ENCODE measurements around the gene MALT1.
A peak's percentile ranks its signal among the peaks of the same experiment; 100 is the strongest.

MALT1 gene

DNA sequence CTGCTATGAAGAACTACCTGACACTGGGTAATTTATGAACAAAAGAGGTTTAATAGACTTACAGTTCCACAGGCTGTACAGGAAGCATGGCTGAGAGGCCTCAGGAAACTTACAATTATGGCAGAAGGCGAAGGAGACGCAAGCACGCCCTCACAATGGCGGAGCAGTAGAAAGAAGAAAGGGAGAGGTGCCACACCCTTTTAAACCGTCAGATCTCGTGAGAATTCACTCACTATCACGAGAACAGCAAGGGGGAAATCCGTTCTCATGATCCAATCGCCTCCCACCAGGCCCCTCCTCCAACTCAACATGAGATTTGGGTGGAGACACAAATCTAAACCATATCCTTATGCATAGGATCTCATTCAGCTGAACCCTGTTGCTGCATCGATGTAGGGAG lies 108.8 kb downstream of the MALT1 start:
- DNase-seq, result no peak

DNA sequence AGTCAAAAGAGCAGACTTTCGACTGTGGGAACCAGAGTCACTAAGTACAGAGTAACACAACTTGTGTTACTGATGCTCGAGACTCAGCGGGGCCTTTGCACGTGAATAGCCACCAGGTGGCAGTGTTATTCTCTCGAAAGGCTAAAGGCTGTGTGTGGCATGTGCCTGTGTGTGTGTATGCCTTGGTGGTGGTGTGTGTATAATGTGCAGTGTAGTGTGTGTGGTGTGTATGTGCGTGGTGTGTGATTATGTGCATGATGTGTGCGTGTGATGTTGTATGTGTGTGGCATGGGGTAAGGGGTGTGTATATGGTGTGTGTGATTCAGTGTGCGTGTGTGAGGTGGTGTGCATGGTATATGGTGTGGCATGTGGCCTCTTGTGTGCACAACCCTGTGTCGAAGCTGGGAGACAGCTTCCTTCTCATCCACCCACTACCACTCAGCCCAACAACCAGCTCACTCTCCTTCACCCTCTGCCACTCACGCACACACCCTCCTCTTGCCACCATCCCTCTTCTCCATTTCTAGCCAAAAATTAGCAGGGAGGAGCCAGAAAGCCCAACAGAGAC lies 110.4 kb downstream of the MALT1 start:
- peak; percentile 44 for DNase-seq

GRCh38 chr18:58784601-58785137 lies 113.4 kb downstream of the MALT1 start:
- no peak for DNase-seq

- peak; percentile 16 for DNase-seq
These were observed 114.0 kb downstream of the MALT1 start for GRCh38 chr18:58785171-58785805.

GRCh38 chr18:58785870-58786269 lies 114.6 kb downstream of the MALT1 start:
- no peak for DNase-seq

GRCh38 chr18:58787536-58788149 lies 116.4 kb downstream of the MALT1 start:
- DNase-seq, result no peak

DNA sequence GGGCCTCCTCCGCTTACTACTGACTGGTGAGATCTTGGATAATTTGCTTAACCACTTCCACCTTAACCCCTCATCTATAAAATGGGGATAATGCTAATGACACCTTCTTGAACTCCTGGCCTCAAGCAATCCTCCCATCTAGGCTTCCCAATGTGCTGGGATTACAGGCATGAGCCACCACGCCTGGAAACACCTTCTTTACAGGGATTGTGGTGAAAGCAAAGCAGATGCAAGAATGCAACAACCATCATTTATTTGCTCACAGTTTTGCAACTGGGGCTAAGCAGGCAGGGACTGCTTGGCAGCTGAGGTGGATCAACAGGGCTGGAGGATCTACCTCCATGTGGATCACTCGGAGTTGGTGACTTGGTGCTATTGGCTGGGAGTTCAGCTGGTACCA lies 117.2 kb downstream of the MALT1 start:
- DNase-seq, result no peak

DNA sequence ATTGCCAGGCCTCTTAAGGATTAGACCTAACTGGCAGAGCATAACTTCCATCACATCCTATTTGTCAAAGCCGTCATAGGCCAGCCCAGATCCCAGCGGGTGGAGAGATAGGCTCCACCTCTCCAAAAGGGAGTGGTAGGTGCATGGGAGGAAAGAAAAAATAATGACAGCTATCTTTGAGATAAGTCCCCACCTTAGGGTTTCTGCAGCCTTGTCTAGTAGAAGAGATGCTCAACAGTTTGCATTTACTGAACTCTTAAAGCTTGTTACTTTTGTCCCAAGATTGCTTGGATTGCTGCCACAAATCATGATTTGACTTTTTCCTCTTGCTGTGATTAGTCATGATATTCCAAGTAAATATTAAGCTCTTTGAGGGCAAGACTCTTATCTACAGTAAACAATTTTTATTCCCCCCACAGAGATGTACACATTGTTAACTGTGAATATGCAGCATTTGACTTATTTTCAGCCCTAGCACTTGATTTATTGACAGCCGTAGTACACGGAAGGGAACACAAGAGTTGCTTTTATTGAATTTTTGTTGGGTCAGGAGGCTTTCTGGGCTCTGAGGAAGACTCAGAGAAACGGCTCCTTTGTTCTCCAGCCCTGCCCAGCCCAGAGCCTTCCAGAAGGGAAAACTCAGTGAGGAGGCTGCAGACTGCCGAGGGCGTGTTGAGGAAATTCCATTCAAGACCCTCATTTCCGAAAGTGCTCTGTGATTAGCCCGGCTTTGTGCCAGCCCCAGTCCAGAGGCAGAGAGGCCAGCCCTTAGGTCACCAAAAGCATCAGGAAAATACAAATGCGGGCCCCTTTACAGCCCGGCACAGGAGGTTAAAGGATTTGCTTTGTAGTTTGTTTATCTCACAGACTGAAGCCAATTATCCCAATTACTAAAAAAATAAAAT lies 118.0 kb downstream of the MALT1 start:
- DNase-seq, result no peak

DNA sequence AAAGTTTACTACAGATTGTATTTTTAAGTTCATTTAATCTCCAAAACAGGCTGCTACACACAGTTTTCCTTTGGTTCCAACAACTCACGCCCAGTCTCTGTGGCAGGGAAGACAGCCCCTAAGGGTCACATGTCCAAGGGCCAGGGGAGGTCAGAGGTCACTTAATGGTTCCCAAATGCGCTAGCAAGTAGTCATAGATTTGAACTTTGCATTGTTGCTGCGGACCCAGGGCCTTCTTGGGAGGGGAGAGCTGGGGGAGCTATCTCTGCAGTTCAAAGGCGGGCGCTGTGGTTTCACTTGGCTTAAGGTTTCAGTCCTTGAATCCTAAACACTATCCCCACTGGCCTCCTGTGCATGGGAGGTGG lies 118.6 kb downstream of the MALT1 start:
- no peak for DNase-seq

- no peak for DNase-seq
These were observed 120.8 kb downstream of the MALT1 start for GRCh38 chr18:58792086-58792485.

DNA sequence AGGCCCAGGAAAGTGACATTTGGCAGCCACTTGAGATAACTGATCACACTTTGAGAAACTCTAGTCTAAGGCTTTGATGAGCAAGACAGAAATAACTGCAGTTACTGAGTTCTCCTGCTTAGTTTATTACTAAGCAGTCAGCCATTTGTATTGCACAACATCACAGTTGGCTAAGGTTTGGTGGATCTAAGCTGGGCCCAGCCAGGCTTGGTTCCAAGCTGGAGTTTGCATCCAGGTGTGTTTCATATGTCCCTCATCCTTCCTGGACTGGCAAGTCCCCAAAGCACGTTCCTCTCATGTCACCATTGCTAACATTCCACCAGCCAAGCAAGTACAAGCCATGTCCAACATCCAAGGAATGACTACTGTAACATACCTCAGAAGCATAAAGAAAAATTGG lies 122.1 kb downstream of the MALT1 start:
- DNase-seq, result no peak

- DNase-seq, result no peak
These were observed 125.0 kb downstream of the MALT1 start for GRCh38 chr18:58796220-58796619.

- no peak for DNase-seq
These were observed 129.3 kb downstream of the MALT1 start for GRCh38 chr18:58800582-58800981.

GRCh38 chr18:58802959-58803358 lies 131.7 kb downstream of the MALT1 start:
- no peak for DNase-seq

GRCh38 chr18:58803978-58804377 lies 132.7 kb downstream of the MALT1 start:
- no peak for DNase-seq
